AG09319 (cell line): ENCODE measurements around the gene CRABP2.

Source experiments
- DNase-seq: peaks from one replicate; pipeline ENCODE4 v3.0.0-alpha.2; 2010; ENCODE audit warnings: low read depth; ENCODE audit errors: extremely low read depth
- TF ChIP-seq, protein P1 (sequence below): IDR thresholded peaks from 2 replicates; pipeline ENCODE4 v1.5.1; 2011; ENCODE audit warnings: low read depth, mild to moderate bottlenecking, inconsistent platforms, low read length, moderate library complexity

Gene CRABP2

DNA sequence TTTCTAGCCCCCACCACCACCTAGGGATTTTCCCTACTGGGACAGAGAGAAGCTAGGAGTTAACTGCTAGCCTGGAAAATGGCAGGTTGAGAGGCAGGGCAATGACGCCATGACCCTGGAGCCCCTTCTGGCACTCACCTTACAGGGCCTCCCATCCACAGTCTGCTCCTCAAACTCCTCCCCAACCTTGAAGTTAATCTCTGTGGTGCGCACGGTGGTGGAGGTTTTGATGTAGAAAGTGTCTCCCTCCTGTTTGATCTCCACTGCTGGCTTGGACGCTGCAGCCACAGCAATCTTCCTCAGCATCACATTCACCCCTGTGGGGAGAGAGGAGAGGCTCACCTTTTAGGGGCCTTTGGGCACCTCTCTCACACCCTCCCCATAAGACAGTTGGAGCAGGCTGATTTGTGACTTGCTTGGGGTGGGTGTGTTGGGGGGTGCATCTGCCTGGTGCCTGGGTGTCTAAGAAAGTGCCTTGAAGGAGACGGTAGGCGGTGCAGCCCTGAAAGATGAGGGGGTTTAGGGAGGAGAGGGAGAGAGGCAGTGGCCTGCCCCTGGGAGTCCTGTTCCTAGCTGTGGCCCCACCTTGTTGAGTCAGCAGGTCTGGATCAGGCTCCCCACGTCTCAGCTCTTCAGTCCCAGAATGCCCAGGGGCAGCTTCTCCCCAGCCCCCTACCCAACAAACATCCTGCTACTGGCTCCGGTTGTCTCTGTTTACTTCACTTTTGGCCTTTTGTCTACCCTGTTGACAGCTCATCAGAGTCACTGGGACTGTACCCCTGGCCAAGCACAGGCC lies 4.4 kb downstream of the CRABP2 start:
- TF ChIP-seq, protein P1, sequence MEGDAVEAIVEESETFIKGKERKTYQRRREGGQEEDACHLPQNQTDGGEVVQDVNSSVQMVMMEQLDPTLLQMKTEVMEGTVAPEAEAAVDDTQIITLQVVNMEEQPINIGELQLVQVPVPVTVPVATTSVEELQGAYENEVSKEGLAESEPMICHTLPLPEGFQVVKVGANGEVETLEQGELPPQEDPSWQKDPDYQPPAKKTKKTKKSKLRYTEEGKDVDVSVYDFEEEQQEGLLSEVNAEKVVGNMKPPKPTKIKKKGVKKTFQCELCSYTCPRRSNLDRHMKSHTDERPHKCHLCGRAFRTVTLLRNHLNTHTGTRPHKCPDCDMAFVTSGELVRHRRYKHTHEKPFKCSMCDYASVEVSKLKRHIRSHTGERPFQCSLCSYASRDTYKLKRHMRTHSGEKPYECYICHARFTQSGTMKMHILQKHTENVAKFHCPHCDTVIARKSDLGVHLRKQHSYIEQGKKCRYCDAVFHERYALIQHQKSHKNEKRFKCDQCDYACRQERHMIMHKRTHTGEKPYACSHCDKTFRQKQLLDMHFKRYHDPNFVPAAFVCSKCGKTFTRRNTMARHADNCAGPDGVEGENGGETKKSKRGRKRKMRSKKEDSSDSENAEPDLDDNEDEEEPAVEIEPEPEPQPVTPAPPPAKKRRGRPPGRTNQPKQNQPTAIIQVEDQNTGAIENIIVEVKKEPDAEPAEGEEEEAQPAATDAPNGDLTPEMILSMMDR = no peak
- DNase-seq = no peak

DNA sequence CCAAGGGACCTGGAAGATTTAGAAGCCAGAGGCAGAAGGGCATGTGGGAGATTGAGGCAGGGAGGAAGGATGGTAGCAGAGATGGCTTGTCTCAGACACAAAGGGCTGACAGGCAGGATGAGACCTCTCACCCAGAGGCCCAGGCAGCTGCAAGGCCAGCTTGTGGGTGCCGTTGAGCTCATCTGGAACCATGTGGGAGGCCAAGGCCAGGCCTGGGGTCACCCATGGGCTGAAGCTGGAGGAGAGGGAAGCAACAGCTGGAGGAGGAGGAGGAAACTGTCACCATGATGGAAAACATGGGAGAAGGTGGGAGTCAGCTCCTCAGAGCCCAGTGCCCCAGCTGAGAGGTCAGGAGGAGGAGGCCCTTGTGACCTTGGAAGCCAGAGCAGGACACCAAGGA lies 6.4 kb downstream of the CRABP2 start:
- no peak for DNase-seq
- TF ChIP-seq, protein P1 = no peak

DNA sequence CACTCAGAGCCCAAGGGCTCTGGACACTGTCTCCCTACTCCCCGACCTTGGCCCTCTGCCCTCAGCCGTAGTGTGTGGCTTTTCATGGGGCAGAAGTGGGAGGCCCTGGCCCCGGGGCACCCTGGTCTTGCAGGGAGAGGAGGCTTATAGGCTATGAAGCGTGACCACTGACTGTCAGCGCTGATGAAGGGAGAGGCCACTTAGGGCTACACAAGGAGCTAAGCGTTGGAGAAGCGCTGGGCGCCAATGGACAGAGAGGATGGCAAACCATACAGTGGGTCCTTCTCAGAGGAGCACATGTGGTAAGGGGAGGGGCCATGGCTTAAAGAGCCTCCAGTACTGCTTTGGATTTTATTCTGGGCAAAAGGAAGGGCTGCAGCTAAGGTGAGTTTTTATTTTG lies 7.9 kb downstream of the CRABP2 start:
- TF ChIP-seq, protein P1 = no peak
- no peak for DNase-seq

DNA sequence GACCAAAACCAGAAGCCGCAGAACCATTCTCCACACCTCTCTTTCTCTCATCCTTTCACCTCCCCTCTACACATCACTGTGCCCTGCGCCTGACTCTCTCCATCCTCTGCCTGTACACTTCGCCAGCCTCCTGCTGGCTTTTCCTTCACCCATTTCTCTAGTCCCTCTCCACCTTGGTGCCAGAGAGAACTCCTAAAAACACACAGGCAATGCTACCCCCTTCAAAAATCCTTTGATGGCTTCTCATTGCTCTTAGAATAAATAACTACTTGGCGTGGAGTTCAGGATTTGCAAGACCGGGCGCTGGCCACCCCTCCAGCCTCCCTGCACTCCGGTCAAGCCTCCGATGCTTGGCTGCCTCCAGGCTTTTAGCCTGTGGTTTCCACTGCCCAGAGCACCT lies 8.6 kb downstream of the CRABP2 start:
- no peak for DNase-seq
- TF ChIP-seq, protein P1 = no peak

DNA sequence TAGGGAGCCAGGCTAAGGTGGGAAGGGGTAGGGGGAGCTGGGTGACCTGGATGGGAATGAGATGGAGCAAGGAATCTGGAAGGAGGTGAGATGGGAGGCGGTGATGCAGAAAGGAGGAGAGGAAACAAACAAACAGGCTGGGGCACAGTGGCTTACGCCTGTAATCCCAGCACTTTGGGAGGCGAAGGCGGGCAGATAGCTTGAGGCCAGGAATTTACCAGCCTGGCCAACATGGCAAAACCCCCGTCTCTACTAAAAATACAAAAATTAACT lies 10.8 kb downstream of the CRABP2 start:
- no peak for DNase-seq
- TF ChIP-seq, protein P1 = no peak

DNA sequence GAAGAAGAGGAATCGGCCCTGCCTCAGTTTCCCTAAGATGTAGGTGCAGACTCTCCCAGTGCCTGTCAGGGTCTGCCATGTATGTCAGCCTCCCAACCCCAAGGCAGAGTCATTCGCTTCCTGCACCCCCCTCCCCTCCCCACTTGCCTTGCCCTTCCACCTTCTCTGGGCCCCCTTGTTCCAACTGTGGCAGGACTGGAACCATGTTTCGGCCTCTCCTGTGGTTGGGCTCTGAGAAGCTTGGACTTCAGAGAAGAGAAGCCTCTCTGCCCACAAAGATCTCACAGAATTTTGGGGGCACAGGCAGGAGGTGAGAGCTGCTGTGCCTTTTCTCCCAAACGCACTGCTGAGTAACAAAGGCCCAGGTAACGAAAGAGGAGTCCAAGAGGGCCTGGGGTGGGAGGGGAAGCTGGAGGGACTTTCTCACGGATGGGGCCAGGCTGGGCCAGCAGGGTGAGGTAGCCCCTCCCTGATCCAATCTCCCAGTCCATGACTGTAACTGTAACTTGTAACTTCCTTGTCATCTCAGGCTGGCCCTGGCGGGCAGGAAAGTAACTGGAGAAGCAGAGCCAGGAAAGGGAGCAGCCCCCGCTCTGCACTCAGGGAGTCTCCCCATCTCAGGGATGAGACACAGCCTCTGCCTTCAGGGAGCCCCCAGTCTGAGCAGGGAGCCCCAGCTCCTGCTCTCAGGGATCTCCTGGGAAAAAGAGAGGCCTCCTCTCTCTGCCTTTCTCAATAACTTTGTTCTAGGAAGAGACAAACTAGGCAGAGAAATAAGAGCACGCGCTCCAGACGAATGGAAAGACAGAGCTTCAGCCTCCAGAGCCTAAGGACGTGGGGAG lies 11.3 kb downstream of the CRABP2 start:
- TF ChIP-seq, protein P1 = no peak
- no peak for DNase-seq
